K562 (cell line): Measurements from ENCODE around the gene SCMH1. TPM values are rescaled to one million over a fixed set of nuclear protein-coding genes. Genes with fewer than 3 reads are reported as not detected.

ENCODE experiments used
- BRCA1 ChIP-seq, 2 experiments: fragments of 450-650 bp in 1 of 2; sonication (generic) in 1 of 2; formaldehyde crosslinking in 1 of 2; IDR thresholded peaks; 2 replicates each; pipeline versions ENCODE4 v1.5.0 to v1.6.1; 2017 to 2020; ENCODE audit warnings: mild to moderate bottlenecking in 1 of 2, missing genetic modification reagents in 1 of 2
- CBFB ChIP-seq: sonication (generic); formaldehyde crosslinking; IDR thresholded peaks from 2 replicates; pipeline ENCODE4 v1.4.0; 2020; ENCODE audit warnings: mild to moderate bottlenecking, missing genetic modification reagents
- CBX5 ChIP-seq: IDR thresholded peaks from 2 replicates; pipeline ENCODE4 v1.6.1; 2014; ENCODE audit warnings: low read depth, borderline replicate concordance
- CEBPB ChIP-seq: fragments of 450-650 bp; IDR thresholded peaks from 2 replicates; pipeline ENCODE4 v1.6.1; 2016; ENCODE audit warnings: missing genetic modification characterization, missing compliant biosample characterization
- CTCF ChIP-seq, 3 experiments: IDR thresholded peaks in 2 of 3; conservative IDR thresholded peaks in 1 of 3; 2 replicates each; pipeline ENCODE4 v1.5.1; 2011 to 2012; ENCODE audit warnings: low read length in 3 of 3, mild to moderate bottlenecking in 3 of 3, control low read depth in 2 of 3, improper control_type of control experiment in 1 of 3, inconsistent platforms in 1 of 3, low read depth in 1 of 3, mixed read lengths in 1 of 3, moderate library complexity in 1 of 3; ENCODE audit not compliant: insufficient read depth in 2 of 3
- DACH1 ChIP-seq: fragments of 450-650 bp; IDR thresholded peaks from 2 replicates; pipeline ENCODE4 v1.6.1; 2018; ENCODE audit not compliant: partially characterized antibody
- HMG20A ChIP-seq: fragments of 450-650 bp; formaldehyde crosslinking; conservative IDR thresholded peaks from 2 replicates; pipeline ENCODE4 v1.4.0; 2020; ENCODE audit warnings: mild to moderate bottlenecking, mixed read lengths
- MNT ChIP-seq, 2 experiments: fragments of 450-650 bp; conservative IDR thresholded peaks; 2 replicates each; pipeline ENCODE4 v1.6.1; 2017; ENCODE audit warnings: mild to moderate bottlenecking in 2 of 2, moderate library complexity in 2 of 2
- PRDM10 ChIP-seq: fragments of 450-650 bp; IDR thresholded peaks from 2 replicates; pipeline ENCODE4 v1.6.1; 2018; ENCODE audit not compliant: partially characterized antibody
- RBM15 ChIP-seq: fragments of 200-400 bp; formaldehyde crosslinking; IDR thresholded peaks from 2 replicates; pipeline ENCODE4 v1.6.1; 2018; ENCODE audit warnings: mild to moderate bottlenecking, low read length, moderate library complexity; ENCODE audit not compliant: insufficient read depth
- SIRT6 ChIP-seq: IDR thresholded peaks from one replicate; pipeline ENCODE4 v1.6.1; 2012; ENCODE audit warnings: low read depth, mild to moderate bottlenecking, control low read depth, inconsistent platforms, low read length, moderate library complexity
- TFAP4 ChIP-seq: sonication (generic); formaldehyde crosslinking; IDR thresholded peaks from 2 replicates; pipeline ENCODE4 v1.8.0; 2022; ENCODE audit warnings: missing genetic modification reagents, mild to moderate bottlenecking, moderate library complexity, borderline replicate concordance
- ZFP91 ChIP-seq: sonication (generic); formaldehyde crosslinking; IDR thresholded peaks from 2 replicates; pipeline ENCODE4 v1.8.0; 2022; ENCODE audit warnings: mild to moderate bottlenecking, missing genetic modification reagents
- ZNF217 ChIP-seq: sonication (generic); formaldehyde crosslinking; IDR thresholded peaks from 2 replicates; pipeline ENCODE4 v1.8.0; 2022; ENCODE audit warnings: mild to moderate bottlenecking, missing genetic modification reagents
- ZNF224 ChIP-seq: sonication (generic); formaldehyde crosslinking; IDR thresholded peaks from 2 replicates; pipeline ENCODE4 v1.8.0; 2022; ENCODE audit warnings: mild to moderate bottlenecking, missing genetic modification reagents
- polyA plus RNA-seq, 8 experiments: library from polyadenylated mRNA; depleted of rRNA in 4 of 8; stranded (reverse) in 5 of 8; unstranded in 3 of 8; fragments of >200 nt; fragmentation: Nextera tagmentation in 2 of 8; fragmentation: Illumina TruSeq in 1 of 8; extraction: Ambion mirVana in 2 of 8; extraction: Trizol in 1 of 8; gene quantifications; 2 replicates each; pipeline versions ENCODE4 v1.2.1 to v1.2.3, GENCODE V29; 2011 to 2014; ENCODE audit warnings: inconsistent platforms in 1 of 8, missing spikeins in 1 of 8
- total RNA-seq, 7 experiments: library from RNA; depleted of rRNA in 6 of 7; stranded (reverse); fragments of >200 nt in 6 of 7; fragmentation: Illumina TruSeq in 2 of 7; extraction: Trizol in 2 of 7; gene quantifications; 2 replicates each; pipeline versions ENCODE4 v1.2.1 to v1.2.3, GENCODE V29; 2011 to 2021; ENCODE audit warnings: low replicate concordance in 1 of 7

The SCMH1 gene
- total and polyA plus RNA-seq, 9 of the 15 experiments (the other 6 are each of a cell fraction or from before 2014, with no cell fraction given) = 8.5 to 37.0 (median 26.8) TPM

GRCh38 chr1:41160498-41161110 is 81.5 kb downstream of the SCMH1 start (continued):
- TF ChIP-seq PRDM10 = peak; percentile 81
- no peak for TF ChIP-seq ZNF217 (CRISPR knock-in tag)
- no peak for TF ChIP-seq ZFP91 (CRISPR knock-in tag)
- no peak for TF ChIP-seq RBM15
- no peak for TF ChIP-seq CBFB (CRISPR knock-in tag)
- no peak; a peak in 1 of 6 replicates for TF ChIP-seq CTCF (IDR thresholded peaks at IDR 0.05 in 2 of 3, conservative IDR thresholded peaks at IDR 0.05 in 1 of 3; ENCODE audit: insufficient read depth in 2 of 3, low read depth in 1 of 3, low read length in 3 of 3)
- no peak for TF ChIP-seq BRCA1 (IDR thresholded peaks at IDR 0.05)
- TF ChIP-seq BRCA1 (CRISPR knock-in tag; IDR thresholded peaks at IDR 0.05) = no peak
- no peak for TF ChIP-seq SIRT6
- TF ChIP-seq HMG20A (CRISPR knock-in tag) = 0 out of 2 replicates have a peak, but pooled peaks have one; percentile 17
- peak; percentile 77 to 87 for TF ChIP-seq MNT (conservative IDR thresholded peaks at IDR 0.05)
- peak; percentile 83 for TF ChIP-seq DACH1
- no peak for TF ChIP-seq CBX5
- TF ChIP-seq TFAP4 (CRISPR knock-in tag) = peak; percentile 55; the same call in 1 of the 2 replicates
- TF ChIP-seq CEBPB (tag) = no peak
- TF ChIP-seq ZNF224 (CRISPR knock-in tag) = no peak
